Endothelial cell of hepatic sinusoid (primary cell): ENCODE results near the gene DUSP6.

Source experiments
- in situ Hi-C: cut with HindIII; loops from 2 replicates; pipeline ENCODE4 v1.10.0; 2017; ENCODE audit warnings: low sequenced_read_pairs

The DUSP6 gene

DNA sequence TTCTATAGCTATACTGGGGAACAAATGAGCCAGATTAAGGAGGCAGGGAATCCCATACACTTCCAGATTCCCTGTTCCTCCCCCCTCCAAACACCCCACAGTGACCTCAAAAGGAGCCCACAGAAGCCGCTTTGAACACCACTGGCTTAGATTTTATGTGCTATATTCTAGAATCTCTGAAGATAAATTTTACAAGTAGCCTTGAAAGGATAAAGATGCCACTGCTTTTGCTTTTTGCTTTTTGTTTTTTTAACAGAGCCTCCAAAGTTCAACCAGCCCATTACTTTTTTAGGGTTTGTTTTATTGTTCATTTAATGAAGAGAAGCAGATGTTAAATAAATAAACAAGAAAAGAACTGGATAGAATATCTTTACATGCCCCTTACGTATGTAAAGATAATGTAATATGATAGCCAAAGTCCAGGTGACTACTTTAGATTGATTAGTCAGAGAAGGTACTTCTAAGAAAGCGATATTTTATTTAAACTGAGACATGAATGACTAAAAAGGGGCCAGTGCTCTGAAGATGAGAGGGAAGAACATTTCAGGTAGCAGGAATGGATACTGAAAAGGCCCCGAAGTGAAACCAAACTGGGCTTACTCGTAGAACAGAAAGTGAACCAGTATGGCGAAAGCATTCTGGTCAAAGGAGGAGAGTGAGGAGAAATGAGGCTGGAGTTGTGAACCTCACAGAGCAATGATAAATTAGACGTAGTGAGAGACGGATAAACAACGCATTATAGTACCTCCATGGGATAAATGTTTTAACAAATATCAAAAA lies 44.6 kb downstream of the DUSP6 start:
- in situ Hi-C loops = no loop called here

DNA sequence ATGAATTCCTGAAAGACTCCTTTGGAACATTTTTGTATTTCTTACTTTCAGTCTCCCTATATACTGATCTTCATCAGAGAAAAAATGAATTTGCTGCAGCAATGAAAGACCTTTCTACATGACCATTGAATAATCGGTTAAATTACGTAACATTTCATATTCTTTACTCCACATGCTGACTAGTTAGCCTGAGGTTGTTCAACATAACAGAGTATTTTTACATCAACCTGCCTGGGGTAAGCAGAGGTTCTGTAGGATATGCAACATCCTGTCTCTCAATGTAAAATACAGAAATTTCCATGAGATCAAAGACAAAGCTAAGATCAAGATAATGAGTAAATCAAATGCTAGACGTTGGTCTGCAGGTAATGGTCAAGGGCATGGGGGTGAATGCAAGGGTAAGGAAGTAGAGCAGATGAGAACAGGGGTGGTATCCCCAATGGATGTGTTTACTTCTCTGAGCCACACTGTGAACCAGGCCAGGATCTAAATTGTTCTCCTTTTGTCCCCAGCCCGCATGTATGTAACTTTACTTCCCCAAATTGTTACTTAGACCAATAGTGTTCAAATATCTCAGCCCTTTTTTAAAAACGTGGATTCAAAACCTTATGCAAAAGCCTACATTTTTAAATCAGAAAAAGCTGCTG lies 45.4 kb downstream of the DUSP6 start:
- in situ Hi-C loops = no loop called here

DNA sequence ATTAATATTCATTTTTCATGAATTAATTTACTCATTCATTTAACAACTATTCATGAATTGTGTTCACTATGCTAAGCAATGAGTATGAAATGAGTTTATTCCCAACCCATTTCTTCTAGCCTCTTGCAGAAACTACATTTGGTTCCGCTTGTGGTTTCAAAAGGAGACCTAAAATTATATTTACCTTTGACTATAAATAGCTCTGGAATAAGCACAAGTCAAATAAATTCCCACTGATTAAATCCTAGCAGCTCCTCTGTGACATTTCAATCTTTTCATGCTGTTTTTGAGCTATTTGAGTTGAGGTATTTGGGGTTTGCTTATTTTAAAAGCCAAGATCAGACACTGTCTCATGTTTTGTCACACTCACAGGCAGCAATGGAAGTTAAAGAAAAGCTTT lies 46.9 kb downstream of the DUSP6 start:
- in situ Hi-C loops = no loop called here

DNA sequence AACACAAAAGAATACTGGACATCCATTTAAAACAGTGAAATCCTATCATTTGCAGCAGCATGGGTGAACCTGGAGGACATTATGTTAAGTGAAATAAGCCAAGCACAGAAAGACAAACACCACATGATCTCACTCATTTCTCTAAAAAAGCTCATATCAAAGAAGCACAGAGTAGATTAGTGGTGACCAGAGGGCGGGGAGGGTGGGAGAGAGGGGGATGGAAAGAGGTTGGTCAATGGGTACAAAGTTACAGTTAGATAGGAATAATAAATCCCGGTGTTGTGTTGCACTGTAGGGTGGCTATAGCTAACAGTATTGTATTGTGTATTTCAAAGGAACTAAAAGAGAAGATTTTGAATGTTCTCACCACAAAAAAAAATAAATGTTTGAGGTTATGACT lies 52.4 kb downstream of the DUSP6 start:
- in situ Hi-C loops = no loop called here

- in situ Hi-C loops = no loop called here
Measured at GRCh38 chr12:89299417-89299816, 52.9 kb downstream of the DUSP6 start.
